Right hindlimb (tissue), 1 donor: ENCODE results near the gene DNAJC18.
"Not testable (repeated sequence)": the region's sequence is repeated elsewhere in the genome, so short reads cannot be mapped to it uniquely, and the experiment has no call there.

ENCODE experiments used
- DNase-seq: peaks from one replicate; pipeline ENCODE4 v3.0.0-alpha.2; 2018

DNAJC18 gene

DNA sequence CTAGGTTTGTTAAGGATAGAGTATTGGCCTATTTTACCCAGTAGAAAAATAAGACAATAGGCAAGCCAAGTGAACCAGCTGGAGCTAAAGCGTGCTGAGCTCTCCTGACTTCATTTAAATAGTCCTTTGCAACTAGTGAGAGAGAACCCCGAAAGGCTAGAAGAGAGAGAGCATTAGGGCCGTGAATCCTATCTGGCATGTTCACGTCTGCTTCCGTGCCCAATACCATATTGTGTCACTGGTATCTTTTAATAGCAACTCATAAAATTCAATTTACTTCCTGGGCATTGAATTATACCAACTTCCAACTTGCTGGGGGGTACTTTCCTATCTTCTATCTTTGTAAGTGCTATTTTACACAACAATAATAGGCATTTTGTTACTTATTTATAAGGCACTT lies 13.8 kb downstream of the DNAJC18 start:
- no peak for DNase-seq

DNA sequence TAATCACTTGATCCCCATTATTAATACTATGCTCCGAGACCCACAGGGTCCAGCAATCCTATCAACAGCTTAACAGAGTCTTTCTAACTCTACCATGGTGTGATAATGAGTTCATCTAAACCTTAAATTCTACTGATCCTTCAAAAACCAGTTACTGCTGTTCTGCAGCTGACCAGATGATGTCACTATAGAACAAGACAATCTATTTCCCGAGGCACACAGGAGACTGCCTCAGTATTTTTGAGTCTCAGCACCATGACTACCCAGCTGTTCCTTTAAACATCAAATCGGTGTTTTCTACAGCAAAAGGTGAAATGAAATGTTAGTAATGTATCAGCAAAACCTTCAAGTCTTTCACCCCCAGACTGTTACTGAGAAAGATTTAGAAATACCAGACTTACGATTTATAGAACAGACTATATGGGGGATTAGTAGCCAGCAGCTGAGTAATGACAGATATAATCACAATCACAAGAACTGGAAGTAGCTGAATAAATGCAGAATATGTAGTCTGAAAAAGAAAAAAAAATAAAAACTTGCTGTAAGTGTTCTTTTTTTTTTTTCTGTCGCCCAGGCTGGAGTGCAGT lies 16.9 kb downstream of the DNAJC18 start:
- DNase-seq, result peak; percentile 57

DNA sequence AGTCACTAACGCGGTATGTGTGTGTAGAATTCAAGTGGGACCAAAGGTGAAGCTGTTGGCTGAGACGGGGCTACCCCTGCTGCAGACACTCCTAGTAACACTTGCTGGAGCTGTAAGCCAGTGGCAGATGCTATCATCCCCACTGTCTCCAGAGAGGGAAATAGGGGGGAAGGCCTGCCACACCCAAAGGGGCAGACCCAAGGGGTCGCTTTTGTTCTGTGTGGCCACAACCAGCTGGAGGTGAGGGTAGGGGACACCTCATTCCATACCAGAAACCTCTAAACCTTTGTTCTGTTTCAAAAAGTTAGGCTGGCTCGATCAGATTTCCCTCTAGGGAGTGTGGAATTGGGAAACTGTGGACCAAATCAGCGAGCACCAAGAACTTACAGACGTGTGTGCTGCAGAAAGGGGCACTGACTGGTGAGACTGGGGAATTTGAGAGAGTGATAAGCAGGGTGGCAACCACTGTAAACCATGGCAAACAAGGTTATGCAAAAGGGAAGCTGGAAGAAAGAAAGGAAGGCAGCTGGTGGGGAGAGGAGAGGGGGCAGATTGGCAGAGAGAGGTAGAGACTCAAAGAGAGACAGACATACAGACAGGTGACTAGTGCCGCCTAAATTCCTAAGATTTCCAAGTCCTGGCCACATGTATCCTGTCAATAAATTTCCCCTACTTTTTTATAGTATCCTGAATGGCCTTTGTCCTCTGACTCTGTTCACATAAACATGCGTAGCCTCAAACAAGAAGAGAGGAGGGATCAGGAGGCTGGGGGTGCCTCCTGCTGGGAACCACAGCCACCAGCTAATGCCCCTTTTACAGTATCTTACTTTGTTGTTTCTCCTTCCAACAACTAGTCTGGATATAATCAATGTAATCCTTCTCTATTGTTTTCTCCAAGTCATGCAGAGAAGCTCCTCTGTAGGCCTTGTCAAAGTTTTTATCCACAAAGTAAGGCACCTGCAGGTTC lies 19.8 kb downstream of the DNAJC18 start:
- no peak for DNase-seq

DNA sequence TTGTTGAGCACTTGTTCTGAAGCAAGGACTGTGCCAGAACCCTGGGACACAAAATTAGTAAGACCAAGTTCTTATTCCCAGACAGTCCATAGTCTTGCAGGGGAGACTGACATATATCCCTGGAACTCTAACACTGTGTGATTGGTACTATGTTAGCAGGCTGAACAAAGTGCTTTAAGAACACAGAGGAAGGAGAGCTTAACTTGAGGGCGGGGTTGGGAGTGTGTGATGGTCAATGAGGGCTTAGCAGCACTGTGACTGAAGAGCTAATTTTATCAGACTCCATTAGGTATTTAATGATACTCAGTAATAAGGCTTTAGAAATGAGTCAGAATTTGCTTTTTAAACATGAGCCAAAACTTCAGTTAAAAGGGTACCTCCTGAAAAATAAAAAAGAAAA lies 20.5 kb downstream of the DNAJC18 start:
- no peak for DNase-seq

DNA sequence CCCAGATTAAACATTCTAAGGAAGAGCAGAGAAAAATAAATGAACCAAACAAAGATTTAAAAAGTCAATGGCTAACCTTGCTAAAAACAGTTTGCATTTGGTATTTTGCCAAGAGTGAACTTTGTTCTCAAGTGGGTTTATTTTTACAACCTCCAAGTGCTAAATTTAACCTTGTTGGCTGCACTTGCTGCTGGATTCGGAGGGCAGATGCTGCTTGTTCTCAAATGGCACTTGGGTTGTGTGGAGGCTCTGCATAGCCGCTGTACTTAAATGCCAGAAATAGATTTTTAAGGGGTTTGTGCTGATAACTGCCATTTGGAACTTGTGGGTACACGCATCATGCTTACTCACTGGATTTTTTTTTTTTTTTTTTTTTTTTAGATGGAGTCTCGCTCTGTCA lies 22.1 kb downstream of the DNAJC18 start:
- DNase-seq, result no peak

GRCh38 chr5:139416651-139417050 lies 22.7 kb downstream of the DNAJC18 start:
- DNase-seq, result no peak

DNA sequence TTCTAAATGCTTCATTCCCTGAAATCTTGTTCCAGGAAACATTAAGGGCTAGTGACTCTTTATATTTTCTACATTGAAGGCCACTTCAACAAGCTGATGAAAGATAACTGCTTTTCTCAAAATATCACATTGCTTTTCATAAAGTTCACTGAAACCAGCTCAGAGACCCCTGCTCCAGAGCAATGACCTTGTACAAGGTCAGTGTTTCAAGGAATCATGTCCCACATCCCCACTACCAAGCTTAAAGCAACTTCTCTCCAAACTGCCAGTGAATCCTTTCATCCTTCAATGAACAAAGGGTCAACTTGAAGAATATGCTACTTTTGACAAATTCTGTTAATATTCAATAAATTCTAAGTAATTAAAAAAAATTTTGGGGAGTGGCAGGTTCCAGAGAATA lies 23.5 kb downstream of the DNAJC18 start:
- DNase-seq, result no peak

DNA sequence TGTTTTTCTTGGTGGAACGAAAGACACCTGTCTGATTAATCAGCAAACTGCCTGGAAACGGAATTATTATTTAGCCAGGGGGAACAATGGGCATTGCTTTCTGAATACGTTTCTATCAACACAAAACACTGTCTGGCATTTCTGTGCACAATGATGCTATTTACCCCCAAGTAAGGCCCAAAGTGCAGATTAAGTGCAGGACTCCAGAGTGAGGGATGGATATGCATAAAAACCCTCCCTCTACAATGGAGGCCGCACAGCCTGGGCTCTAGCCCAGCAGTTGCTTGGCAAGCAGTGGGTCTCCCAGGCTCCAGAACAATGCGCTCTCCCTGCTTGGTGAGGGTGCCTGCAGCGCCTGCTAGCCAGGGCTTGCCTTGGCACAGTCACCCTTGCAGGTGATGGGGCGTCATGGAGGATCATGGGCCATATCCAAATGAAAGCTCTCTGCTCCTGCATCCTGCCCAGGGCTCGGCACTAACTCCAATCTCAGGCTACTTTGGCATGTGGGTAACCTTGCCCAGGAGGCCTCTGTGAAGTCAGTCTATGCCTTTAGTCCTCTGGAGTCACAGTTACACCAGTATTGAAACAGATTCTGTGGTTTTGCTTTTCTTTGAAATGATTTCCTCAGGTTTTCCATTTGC lies 24.0 kb downstream of the DNAJC18 start:
- no peak for DNase-seq

DNA sequence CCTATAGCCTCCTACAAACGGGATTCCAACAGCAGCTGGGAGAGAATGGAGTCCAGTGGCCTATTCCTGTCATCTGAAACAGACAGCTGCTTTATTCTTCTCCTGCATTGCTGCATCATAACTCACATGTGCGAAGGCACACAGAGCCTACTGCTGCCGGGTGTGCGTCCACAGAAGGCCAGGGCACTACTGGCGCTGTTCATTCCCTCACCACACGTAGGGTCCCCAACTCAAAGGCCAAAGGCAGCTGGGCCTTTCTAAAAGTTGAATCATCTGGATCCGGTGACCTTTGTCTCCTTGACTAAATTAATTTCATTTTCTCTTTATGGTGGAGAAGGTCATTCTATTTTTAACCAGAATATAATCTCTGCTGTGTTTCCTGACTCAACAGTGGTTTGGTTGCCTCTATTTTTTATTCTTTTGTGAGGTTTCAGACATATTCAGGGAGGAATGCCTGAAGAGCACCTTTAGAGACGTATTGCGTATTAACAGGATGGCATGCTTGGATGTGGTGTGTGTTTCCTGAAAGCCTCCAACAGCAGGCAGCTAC lies 24.7 kb downstream of the DNAJC18 start:
- peak; percentile 72 for DNase-seq

DNA sequence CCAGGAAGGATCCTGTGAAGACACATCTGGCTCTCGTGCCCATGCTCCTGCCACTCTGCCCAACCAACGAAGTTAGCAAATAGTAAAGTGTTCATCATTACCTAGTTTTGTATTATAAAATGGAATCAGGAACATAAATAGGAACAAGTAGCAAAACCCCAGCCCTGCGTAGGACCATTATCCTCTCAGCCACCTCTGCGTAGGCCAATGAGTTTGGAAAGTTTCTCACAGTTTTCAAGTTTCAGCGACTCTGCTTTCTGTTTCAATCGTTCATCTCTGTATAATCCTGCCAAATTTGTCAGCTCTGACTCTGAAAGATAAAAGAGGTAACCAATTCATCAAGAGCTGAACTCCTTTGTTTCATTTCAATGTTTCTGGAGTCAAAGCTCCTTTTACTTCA lies 25.4 kb downstream of the DNAJC18 start:
- DNase-seq, result no peak

DNA sequence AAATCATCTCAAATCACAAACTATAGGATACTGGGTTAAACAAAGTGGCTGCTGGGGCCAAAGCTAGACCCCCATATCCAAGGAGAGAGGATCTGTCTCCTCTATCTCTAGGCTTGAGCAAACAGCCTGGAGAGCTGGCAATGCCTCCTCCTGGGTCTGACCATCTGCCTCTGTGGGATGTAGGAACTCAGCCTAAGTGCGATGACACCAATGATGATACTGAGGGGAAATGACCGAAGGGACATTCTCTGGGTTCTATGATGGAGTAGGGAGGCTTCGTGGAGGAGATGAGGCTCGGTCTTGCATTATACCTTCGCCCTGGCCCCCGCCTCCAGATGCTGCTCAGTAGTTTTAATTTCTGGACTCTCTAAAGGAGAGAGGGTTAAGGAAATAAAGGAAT lies 26.2 kb downstream of the DNAJC18 start:
- DNase-seq, result no peak

DNA sequence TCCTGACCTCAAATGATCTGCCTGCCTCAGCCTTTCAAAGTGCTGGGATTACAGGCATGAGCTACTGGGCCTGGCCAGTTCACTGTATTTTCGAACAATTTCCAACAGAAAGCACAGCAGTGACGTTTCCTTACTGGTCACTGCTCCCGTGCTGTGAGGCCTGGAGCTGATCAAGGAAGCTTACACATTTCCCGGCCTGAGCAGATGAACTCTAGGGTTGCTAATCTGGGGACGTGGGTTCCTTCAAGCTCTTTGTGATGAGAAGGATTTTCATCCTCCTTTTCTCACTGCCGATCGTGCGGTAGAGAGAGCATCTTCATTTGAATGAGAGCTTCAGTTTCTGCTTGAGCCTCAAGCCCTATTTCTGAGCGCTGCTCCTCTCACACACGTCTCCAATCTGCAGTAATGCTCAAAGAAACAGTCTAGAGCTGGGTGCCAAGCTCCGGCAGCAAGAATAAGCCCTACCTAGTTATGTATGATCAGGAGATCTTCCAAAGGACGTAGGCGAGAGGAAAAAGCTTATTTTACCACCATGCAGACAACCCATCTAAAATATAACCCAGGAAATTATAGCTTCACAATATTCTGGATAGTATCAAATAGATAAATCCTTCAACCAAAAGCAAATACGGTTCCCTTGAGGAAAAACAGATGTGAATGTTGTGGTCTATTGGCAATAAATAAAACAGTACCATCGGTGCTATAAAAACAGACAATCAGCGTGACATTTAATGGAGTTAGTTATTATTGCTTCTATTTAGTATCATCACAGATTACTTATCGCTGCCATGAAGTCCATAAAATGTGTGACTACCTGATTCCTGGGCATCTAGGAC lies 28.1 kb downstream of the DNAJC18 start:
- DNase-seq, result no peak

GRCh38 chr5:139410121-139410992 lies 29.0 kb downstream of the DNAJC18 start:
- no peak for DNase-seq

GRCh38 chr5:139409116-139409515 lies 30.2 kb downstream of the DNAJC18 start:
- not testable (repeated sequence) for DNase-seq

GRCh38 chr5:139408191-139408590 lies 31.1 kb downstream of the DNAJC18 start:
- DNase-seq, result no peak

DNA sequence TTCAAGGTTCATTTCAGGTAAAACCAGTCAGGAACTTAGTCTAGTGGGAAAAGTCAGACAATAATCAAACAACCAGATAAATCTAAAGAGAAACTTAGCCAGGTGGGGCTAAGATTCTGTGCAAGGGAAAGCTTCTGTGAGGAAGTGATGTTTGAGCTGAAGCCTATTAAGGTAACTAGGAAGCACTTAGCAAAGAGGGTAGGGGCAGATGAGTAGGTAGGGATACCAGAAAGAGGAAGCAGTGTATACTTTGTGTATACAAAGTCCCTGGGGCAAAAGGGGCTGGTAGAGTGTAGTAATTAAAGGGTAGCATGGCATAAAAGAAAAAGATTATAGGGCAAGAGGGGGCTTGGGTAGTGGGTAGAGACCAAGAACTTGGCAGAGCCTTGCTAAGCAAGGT lies 31.8 kb downstream of the DNAJC18 start:
- DNase-seq, result no peak

- DNase-seq, result no peak
Measured at GRCh38 chr5:139406963-139407362, 32.4 kb downstream of the DNAJC18 start.

- no peak for DNase-seq
Measured at GRCh38 chr5:139404484-139404840, 34.9 kb downstream of the DNAJC18 start.

- peak; percentile 99 for DNase-seq
Measured at GRCh38 chr5:139403787-139404483, 35.4 kb downstream of the DNAJC18 start, which contains the start of gene SPATA24. TSS of gene SPATA24 (minus strand) at chr5:139404089. CDS start at chr5:139404060, 29 bp downstream.

- DNase-seq, result no peak
Measured at GRCh38 chr5:139403418-139403786, 35.9 kb downstream of the DNAJC18 start.
